ENCODE measurements around the gene NDUFAF8.

Gene NDUFAF8

GRCh38 chr17:81241203-81241602, 2.1 kb downstream of the NDUFAF8 start:
- CTCF ChIA-PET = interaction anchor here (0.7 to 5.2 kb wide), 4 partner anchors 13 to 333 kb away, joined by 3 to 42 read pairs (median 6); no protein-coding TSS in a partner anchor
- H3K27ac ChIP-seq (ENCODE audit: extremely low read depth, low read depth, low read length) = no peak overlapping the region; the same call in 1 of the 2 replicates
- no peaks in the 10 kb centered on the region for H3K9me3 ChIP-seq (ENCODE audit: control insufficient read depth, insufficient read depth, low read depth, low read length)
- no peaks in the 10 kb centered on the region; the same call in 1 of the 2 replicates for H3K4me1 ChIP-seq (ENCODE audit: control insufficient read depth, insufficient read depth, low read length)
- H3K36me3 ChIP-seq (ENCODE audit: control insufficient read depth in 2 of 2, insufficient read depth in 1 of 2, low read length in 2 of 2) = peaks cover 0 to 37% of the 10 kb centered on the region in 2 experiments; a peak in 2 of 3 replicates
- POLR2A ChIA-PET = interaction anchor here (0.7 to 1.8 kb wide), 3 partner anchors 18 to 776 kb away, joined by 3 to 6 read pairs (median 3); partner anchors contain the start of gene CEP131
- TF ChIP-seq ZNF670 (tag by site-specific recombination; IDR thresholded peaks at IDR 0.05; ENCODE audit: low read depth) (no peak), HIC1 (tag by site-specific recombination; IDR thresholded peaks at IDR 0.05) (no peak), ZNF704 (tag by site-specific recombination; IDR thresholded peaks at IDR 0.05) (no peak), ZFHX2 (tag by site-specific recombination; conservative IDR thresholded peaks at IDR 0.05) (no peak), ZNF140 (tag by site-specific recombination; IDR thresholded peaks at IDR 0.05) (no peak), ZNF747 (tag by site-specific recombination; IDR thresholded peaks at IDR 0.05) (no peak), ZNF76 (tag by site-specific recombination; IDR thresholded peaks at IDR 0.05; ENCODE audit: borderline replicate concordance, low read depth) (no peak)
- H3K4me3 ChIP-seq (ENCODE audit: low read depth, low read length) = no peak overlapping the region

- H3K27ac ChIP-seq (ENCODE audit: extremely low read depth, low read depth, low read length) = no peak overlapping the region
- no peak overlapping the region for H3K4me3 ChIP-seq (ENCODE audit: low read depth, low read length)
- H3K9me3 ChIP-seq (ENCODE audit: control insufficient read depth, insufficient read depth, low read depth, low read length) = no peaks in the 10 kb centered on the region
- ChIA-PET CTCF (interaction anchor here (0.6 to 5.2 kb wide), 6 partner anchors 12 to 197 kb away, joined by 3 to 42 read pairs (median 4); no protein-coding TSS in a partner anchor), POLR2A (interaction anchor here (0.6 to 1.8 kb wide), 2 partner anchors 16 to 19 kb away, joined by 3 to 6 read pairs; partner anchors contain the start of gene CEP131)
- H3K4me1 ChIP-seq (ENCODE audit: control insufficient read depth, insufficient read depth, low read length) = no peaks in the 10 kb centered on the region; the same call in 1 of the 2 replicates
- peaks cover 0 to 33% of the 10 kb centered on the region in 2 experiments; a peak in 2 of 3 replicates for H3K36me3 ChIP-seq (ENCODE audit: control insufficient read depth in 2 of 2, insufficient read depth in 1 of 2, low read length in 2 of 2)
- TF ChIP-seq ZNF2 (tag by site-specific recombination; IDR thresholded peaks at IDR 0.05) (peak; percentile 63; the same call in 1 of the 2 replicates), ZNF560 (tag by site-specific recombination; IDR thresholded peaks at IDR 0.05; ENCODE audit: borderline replicate concordance) (no peak), ZNF837 (tag by site-specific recombination; IDR thresholded peaks at IDR 0.05) (no peak), ZNF335 (tag by site-specific recombination; conservative IDR thresholded peaks at IDR 0.05) (no peak), TCF7L2 (IDR thresholded peaks at IDR 0.05; ENCODE audit: borderline replicate concordance, low read depth, low read length) (no peak), REPIN1 (tag by site-specific recombination; IDR thresholded peaks at IDR 0.05; ENCODE audit: low read depth) (no peak), GLIS1 (tag by site-specific recombination; IDR thresholded peaks at IDR 0.05) (peak; percentile 25; the same call in 1 of the 2 replicates), ZEB2 (tag by site-specific recombination; IDR thresholded peaks at IDR 0.05) (peak; percentile 28; the same call in 1 of the 2 replicates), ZNF843 (tag by site-specific recombination; IDR thresholded peaks at IDR 0.05) (no peak), GLI4 (tag by site-specific recombination; IDR thresholded peaks at IDR 0.05) (no peak), ZSCAN5A (tag by site-specific recombination; IDR thresholded peaks at IDR 0.05) (no peak), ZBTB49 (tag by site-specific recombination; IDR thresholded peaks at IDR 0.05; ENCODE audit: low read depth) (no peak), ZNF341 (tag by site-specific recombination; IDR thresholded peaks at IDR 0.05; ENCODE audit: low read depth) (no peak), ZFP69B (tag by site-specific recombination; IDR thresholded peaks at IDR 0.05) (no peak), ZNF416 (tag by site-specific recombination; IDR thresholded peaks at IDR 0.05) (no peak), ZNF140 (tag by site-specific recombination; IDR thresholded peaks at IDR 0.05) (no peak), ZNF292 (tag by site-specific recombination; IDR thresholded peaks at IDR 0.05; ENCODE audit: borderline replicate concordance, low read depth) (no peak), ZNF280C (tag by site-specific recombination; IDR thresholded peaks at IDR 0.05) (no peak)
Measured at GRCh38 chr17:81241648-81242420, 2.7 kb downstream of the NDUFAF8 start.

Data from HEK293 (cell line).